ENCODE measurements around the gene PFKL. TPM values are rescaled to one million over a fixed set of nuclear protein-coding genes. Genes with fewer than 3 reads are reported as not detected.

PFKL gene
- total RNA-seq, 4 donors from 2014 or later: 185 to 288 (median 249) TPM

DNA sequence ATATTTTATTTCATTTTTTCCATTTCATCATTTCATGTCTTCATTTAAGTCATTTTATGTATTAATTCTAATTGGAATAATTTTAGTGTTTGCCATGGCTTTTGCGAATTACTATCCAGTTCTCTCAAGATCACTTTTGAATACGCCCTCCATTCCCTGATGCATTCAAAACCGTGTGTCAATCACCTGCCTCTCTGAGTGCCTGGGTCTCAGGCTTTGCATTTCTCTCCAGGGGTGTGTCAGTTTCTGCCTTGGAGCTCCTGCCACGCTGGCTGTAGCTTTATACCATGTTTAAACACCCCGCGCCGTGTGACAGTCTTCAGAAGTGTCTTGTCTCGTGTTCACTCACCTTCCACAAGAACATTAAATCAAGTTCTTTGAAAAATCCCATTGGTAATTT lies 30.8 kb upstream of the PFKL start:
- intact Hi-C loops (cut with DNase I; ENCODE audit: low total_unique reads): no loop called here
- no peaks in the 10 kb centered on the region for H3K4me1 ChIP-seq
- TF ChIP-seq EP300 (IDR thresholded peaks at IDR 0.05; ENCODE audit: low read depth): no peak
- TF ChIP-seq, protein P1, sequence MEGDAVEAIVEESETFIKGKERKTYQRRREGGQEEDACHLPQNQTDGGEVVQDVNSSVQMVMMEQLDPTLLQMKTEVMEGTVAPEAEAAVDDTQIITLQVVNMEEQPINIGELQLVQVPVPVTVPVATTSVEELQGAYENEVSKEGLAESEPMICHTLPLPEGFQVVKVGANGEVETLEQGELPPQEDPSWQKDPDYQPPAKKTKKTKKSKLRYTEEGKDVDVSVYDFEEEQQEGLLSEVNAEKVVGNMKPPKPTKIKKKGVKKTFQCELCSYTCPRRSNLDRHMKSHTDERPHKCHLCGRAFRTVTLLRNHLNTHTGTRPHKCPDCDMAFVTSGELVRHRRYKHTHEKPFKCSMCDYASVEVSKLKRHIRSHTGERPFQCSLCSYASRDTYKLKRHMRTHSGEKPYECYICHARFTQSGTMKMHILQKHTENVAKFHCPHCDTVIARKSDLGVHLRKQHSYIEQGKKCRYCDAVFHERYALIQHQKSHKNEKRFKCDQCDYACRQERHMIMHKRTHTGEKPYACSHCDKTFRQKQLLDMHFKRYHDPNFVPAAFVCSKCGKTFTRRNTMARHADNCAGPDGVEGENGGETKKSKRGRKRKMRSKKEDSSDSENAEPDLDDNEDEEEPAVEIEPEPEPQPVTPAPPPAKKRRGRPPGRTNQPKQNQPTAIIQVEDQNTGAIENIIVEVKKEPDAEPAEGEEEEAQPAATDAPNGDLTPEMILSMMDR (IDR thresholded peaks at IDR 0.05): no peak
- TF ChIP-seq POLR2A (IDR thresholded peaks at IDR 0.05): no peak
- TF ChIP-seq POLR2AphosphoS5 (IDR thresholded peaks at IDR 0.05): no peak
- no peaks in the 10 kb centered on the region for H3K9me3 ChIP-seq
- WGBS, 2 donors (ENCODE audit: low coverage in 1 of 2): 83 to 84% methylated on average over 8 of the region's 8 CpGs
- H3K27me3 ChIP-seq: no peaks in the 10 kb centered on the region
- in situ Hi-C loops (cut with MboI; ENCODE audit: low pct_ligation_motif_present in 1 of 4, low pct_unique_long_range_greater_than_20kb in 1 of 4, low sequenced_read_pairs in 3 of 4): loop anchor here in 1 of 4 donors (25.0 kb wide), 3 partner anchors 93 to 232 kb away; partner anchors contain the start of genes LRRC3 and TRPM2
- no peak overlapping the region for H3K27ac ChIP-seq
- no peak for DNase-seq
- H3K36me3 ChIP-seq: no peaks in the 10 kb centered on the region
- no peak overlapping the region for H3K4me3 ChIP-seq

DNA sequence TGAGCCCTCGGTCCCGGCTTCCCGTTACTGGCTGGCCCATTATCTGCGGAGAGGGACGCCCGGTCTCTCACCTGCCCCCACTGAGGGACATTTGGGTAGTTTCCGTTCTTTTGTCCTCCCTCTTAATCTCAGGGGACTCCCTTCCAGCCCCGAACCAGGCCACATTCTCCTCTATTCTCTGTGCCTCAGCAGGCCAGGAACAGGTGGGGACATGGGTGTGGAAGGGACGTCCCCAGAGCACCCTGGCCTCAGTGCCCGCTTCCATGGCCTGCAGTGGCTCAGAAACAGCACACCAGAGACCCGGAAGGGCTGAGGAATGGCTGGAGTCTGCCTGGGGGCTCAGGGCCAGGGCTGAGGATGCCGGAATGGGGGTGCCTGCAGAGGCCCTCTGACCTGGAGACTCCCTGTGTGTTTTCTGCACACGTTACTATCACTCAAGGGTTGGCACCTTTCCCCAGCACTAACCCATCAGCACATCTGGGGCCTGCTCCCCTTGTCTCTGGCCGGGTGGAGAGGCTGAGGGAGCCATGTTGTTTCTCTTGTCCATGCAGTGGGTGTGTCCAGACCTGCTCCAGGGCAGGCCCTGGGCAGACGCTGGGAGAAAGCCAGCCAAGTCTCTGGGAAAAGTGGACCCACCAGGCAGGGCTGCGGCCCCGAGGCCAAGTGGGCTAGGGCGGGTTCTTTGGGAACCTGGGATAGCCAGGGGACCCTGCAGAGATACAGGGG lies 28.1 kb upstream of the PFKL start:
- H3K36me3 ChIP-seq: no peaks in the 10 kb centered on the region
- no peak overlapping the region for H3K27ac ChIP-seq
- no peaks in the 10 kb centered on the region for H3K9me3 ChIP-seq
- no peak for DNase-seq
- intact Hi-C loops (cut with DNase I; ENCODE audit: low total_unique reads): no loop called here
- H3K4me3 ChIP-seq: no peak overlapping the region
- no peaks in the 10 kb centered on the region for H3K27me3 ChIP-seq
- TF ChIP-seq EP300 (IDR thresholded peaks at IDR 0.05; ENCODE audit: low read depth) (no peak), POLR2A (IDR thresholded peaks at IDR 0.05) (no peak), POLR2AphosphoS5 (IDR thresholded peaks at IDR 0.05) (no peak)
- TF ChIP-seq, protein P1 (IDR thresholded peaks at IDR 0.05): no peak
- in situ Hi-C loops (cut with MboI; ENCODE audit: low pct_ligation_motif_present in 1 of 4, low pct_unique_long_range_greater_than_20kb in 1 of 4, low sequenced_read_pairs in 3 of 4): loop anchor here in 1 of 4 donors (25.0 kb wide), 3 partner anchors 91 to 234 kb away; partner anchors contain the start of genes LRRC3 and TRPM2
- H3K4me1 ChIP-seq: no peaks in the 10 kb centered on the region
- WGBS, 2 donors (ENCODE audit: low coverage in 1 of 2): 86 to 100% methylated on average over 1 to 16 of the region's 18 CpGs

DNA sequence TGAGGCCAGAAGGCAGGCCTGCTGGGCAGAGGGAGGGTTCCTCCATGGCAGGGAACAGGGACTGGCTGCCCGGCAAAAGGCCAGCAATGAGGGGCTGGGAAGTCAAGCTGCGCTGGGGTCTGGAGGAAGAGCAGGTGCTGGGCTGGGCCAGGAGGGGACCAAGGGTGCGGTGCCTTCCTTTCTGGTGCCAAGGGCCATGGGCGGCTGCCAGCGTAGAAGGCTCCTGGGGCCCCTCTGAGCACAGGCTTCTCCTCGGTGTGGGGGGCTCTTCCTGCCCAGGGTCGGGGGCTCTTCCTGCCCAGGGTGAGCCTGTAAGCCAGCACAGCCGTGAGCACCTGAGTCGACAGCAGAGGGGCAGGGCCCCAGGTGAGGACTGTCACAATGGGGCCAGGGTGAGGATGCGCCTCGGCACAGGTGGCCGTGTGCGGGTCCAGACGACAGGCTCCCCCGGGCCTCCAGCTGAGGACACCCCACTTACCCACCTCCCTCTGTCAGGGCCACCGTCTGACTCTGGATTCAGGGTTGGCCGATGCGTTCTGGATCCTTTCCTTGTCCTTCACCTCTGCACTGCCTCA lies 27.5 kb upstream of the PFKL start:
- H3K27me3 ChIP-seq: no peaks in the 10 kb centered on the region
- no peaks in the 10 kb centered on the region for H3K4me1 ChIP-seq
- in situ Hi-C loops (cut with MboI; ENCODE audit: low pct_ligation_motif_present in 1 of 4, low pct_unique_long_range_greater_than_20kb in 1 of 4, low sequenced_read_pairs in 3 of 4) (loop anchor here in 1 of 4 donors (25.0 kb wide), 3 partner anchors 90 to 235 kb away; partner anchors contain the start of genes LRRC3 and TRPM2), intact Hi-C loops (cut with DNase I; ENCODE audit: low total_unique reads) (no loop called here)
- no peak for DNase-seq
- H3K9me3 ChIP-seq: no peaks in the 10 kb centered on the region
- TF ChIP-seq POLR2AphosphoS5 (IDR thresholded peaks at IDR 0.05) (no peak), POLR2A (IDR thresholded peaks at IDR 0.05) (no peak), EP300 (IDR thresholded peaks at IDR 0.05; ENCODE audit: low read depth) (no peak)
- TF ChIP-seq, protein P1 (IDR thresholded peaks at IDR 0.05): no peak
- H3K4me3 ChIP-seq: no peak overlapping the region
- no peak overlapping the region for H3K27ac ChIP-seq
- no peaks in the 10 kb centered on the region for H3K36me3 ChIP-seq
- 79% methylated on average over 18 of the region's 18 CpGs; no CpG with 5 or more reads in 1 of the 2 donors for WGBS, 2 donors (ENCODE audit: low coverage in 1 of 2)

DNA sequence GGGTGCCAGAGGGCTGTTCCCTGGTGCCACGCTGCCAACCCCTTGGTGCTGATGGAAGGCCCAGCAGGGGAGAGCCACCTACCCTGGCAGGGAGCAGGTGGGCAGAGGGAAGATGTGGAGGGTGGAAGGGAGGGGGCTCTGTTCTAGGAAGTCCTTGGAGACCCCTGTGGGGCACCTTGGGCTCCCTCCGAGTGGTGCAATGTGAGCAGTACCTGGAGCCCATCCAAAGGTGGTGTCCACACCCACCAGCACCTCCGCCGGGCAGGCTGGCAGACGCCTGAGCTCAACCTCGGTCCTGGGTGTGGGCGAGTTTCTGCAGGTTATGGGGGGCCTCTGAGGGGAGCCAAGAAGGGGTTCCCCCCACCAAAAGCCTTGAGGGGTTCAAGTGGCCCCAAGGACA lies 26.8 kb upstream of the PFKL start:
- no peak overlapping the region for H3K4me3 ChIP-seq
- in situ Hi-C loops (cut with MboI; ENCODE audit: low pct_ligation_motif_present in 1 of 4, low pct_unique_long_range_greater_than_20kb in 1 of 4, low sequenced_read_pairs in 3 of 4) (loop anchor here in 1 of 4 donors (25.0 kb wide), 3 partner anchors 89 to 236 kb away; partner anchors contain the start of genes LRRC3 and TRPM2), intact Hi-C loops (cut with DNase I; ENCODE audit: low total_unique reads) (no loop called here)
- no peaks in the 10 kb centered on the region for H3K9me3 ChIP-seq
- no peak overlapping the region for H3K27ac ChIP-seq
- H3K4me1 ChIP-seq: no peaks in the 10 kb centered on the region
- H3K36me3 ChIP-seq: no peaks in the 10 kb centered on the region
- H3K27me3 ChIP-seq: no peaks in the 10 kb centered on the region
- WGBS, 2 donors (ENCODE audit: low coverage in 1 of 2): 84% methylated on average over 6 of the region's 7 CpGs; no CpG with 5 or more reads in 1 of the 2 donors
- TF ChIP-seq POLR2AphosphoS5 (IDR thresholded peaks at IDR 0.05): no peak
- TF ChIP-seq EP300 (IDR thresholded peaks at IDR 0.05; ENCODE audit: low read depth): no peak
- TF ChIP-seq, protein P1 (IDR thresholded peaks at IDR 0.05): no peak
- TF ChIP-seq POLR2A (IDR thresholded peaks at IDR 0.05): no peak
- DNase-seq: no peak
